Measurements from ENCODE around the gene TRIM58.

The TRIM58 gene

DNA sequence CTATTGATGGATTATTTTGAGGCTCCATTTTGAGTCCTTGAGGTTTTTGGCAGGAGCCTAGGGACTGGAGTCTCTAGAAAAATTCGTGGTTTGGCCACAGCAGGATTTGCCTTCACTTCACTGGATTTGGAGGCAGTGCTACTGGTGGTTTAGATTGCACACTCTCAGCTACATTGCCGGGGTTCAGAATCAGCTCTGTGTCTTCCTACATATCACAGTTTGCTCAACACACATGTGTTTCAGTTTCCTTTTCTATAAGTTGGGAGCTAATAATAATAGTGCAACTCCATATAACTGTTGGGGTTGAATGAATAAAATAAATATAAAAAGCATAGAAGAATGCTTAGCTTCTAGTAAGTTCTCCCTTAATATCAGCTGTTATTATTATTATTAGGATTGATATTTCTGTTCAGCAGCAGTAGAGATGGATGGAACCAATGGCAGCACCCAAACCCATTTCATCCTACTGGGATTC lies 38.2 kb downstream of the TRIM58 start, which contains the start of gene OR2W3:
TSS of gene OR2W3 (plus strand) at position 425 of the 475 bp plus-strand sequence. CDS start at position 425, 0 bp downstream.
- DNase-seq = no peak

DNA sequence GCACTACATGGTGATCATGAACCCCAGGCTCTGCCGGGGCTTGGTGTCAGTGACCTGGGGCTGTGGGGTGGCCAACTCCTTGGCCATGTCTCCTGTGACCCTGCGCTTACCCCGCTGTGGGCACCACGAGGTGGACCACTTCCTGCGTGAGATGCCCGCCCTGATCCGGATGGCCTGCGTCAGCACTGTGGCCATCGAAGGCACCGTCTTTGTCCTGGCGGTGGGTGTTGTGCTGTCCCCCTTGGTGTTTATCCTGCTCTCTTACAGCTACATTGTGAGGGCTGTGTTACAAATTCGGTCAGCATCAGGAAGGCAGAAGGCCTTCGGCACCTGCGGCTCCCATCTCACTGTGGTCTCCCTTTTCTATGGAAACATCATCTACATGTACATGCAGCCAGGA lies 39.0 kb downstream of the TRIM58 start:
- DNase-seq = no peak

DNA sequence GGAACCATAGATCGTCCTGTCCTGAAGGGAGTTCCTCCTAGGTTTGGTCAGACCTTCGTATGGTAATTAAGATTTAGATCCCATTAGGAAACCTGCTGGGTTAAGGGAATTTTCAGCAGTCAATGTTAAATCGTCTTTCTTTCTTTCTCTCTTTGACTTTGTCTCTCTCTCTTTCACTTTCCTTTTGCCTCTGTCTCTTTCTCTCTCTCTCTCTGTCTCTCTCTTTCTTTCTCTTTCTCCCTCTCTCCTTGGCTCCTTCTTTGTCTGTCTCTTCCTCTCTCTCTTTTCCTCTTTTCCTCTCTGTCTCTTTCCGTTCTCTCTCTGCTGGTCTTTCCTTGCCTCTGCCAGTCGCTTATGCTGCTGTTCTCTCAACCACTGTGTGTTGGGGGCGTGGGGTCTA lies 47.1 kb downstream of the TRIM58 start:
- DNase-seq = no peak

DNA sequence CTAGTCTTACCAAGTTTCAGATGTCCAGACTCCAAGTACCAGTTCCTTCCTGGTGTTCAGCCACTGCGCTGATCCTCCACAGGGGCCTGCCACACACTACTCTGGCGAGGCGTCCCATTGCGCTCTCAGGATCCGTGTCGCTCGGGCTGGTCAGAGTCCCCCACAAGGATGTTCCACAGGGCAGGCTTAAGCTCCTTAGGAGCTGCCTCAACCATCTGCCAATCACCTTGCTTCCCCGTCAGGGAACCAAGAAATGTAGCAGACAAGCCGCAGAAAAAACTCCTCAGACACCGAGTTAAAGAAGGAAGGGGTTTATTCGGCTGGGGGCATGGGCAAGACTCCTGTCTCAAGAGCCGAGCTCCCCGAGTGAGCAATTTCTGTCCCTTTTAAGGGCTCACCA lies 48.2 kb downstream of the TRIM58 start:
- no peak for DNase-seq

DNA sequence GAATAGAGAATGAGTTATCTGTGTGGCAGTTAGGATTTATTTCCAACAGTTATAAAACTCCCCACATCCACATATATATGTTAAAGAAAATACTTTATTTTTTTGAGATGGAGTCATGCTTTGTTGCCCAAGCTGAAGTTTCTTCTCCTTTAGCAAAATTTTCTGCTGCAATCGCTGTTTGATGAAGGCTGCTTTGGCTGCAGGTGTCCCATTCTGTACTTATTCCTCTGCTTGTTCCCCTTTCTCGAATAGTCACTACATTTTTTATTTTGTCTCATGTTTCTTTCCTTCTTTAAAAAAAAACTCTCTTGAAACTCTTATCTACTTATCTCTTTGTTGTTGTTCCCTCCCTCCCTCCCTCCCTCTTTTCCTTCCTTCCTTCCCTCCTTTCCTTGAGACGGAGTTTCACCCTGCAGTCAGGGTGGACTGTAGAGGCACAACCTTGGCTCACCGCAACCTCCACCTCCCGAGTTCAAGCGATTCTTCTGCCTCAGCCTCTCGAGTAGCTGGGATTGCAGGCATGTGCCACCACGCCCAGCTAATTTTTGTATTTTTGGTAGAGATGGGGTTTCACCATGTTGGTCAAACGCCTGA lies 49.0 kb downstream of the TRIM58 start:
- DNase-seq = no peak

DNA sequence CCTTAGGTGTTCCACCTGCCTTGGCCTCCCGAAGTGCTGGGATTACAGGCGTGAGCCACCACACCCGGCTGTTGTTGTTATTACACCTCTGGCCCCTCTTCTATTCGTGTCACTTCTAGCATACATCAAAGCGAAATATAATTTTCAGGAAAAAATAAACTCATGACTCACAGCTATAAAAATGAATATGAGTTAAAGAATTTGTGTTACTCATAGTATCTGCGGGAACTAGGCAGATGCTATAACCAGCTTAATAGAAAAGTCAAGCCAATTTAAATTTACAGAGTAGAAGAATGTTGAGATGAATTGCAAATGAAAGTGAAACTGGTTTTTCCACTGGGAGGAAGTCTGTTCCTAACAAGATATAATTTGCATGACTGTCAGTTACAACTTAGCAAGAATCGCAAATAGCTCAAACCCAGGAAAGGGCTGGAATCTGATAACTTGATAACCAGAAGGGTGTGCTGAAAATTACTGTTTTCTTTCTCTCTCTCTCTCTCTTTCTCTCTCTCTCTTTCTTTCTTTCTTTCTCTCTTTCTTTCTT lies 49.6 kb downstream of the TRIM58 start:
- DNase-seq = no peak

DNA sequence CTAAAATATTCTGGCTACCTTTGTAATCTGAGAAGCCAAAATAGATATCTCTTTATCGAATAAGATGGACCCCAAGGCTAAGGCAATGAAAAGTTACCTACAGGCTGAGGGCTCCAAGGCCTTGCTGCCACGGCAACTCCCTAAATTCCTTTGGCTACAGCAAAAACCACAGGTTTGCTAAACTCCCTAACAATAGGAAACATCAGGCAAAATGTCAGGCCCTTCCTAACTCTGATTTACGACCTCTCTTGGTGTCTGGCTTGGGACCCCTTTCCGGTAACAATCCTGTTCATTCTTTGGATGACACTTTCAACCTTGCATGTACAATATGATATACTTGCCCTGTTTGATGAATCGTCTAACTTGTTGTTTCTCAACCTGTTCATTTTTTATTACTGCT lies 51.8 kb downstream of the TRIM58 start:
- DNase-seq = no peak

DNA sequence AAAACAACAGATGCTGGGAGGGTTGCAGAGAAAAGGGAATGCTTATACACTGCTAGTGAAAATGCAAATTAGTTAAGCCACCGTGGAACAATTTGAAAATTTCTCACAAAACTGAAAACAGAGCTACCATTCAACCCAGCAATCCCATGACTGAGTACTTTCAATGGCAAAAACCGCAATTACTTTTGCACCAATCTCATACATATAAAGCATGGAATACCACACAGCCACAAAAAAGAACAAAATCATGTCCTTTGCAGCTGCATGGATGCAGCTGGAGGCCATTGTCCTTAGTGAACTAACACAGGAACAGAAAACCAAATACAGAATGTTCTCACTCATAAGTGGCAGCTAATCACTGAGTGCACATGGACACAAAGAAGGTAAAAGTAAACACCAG lies 56.8 kb downstream of the TRIM58 start:
- DNase-seq = no peak

DNA sequence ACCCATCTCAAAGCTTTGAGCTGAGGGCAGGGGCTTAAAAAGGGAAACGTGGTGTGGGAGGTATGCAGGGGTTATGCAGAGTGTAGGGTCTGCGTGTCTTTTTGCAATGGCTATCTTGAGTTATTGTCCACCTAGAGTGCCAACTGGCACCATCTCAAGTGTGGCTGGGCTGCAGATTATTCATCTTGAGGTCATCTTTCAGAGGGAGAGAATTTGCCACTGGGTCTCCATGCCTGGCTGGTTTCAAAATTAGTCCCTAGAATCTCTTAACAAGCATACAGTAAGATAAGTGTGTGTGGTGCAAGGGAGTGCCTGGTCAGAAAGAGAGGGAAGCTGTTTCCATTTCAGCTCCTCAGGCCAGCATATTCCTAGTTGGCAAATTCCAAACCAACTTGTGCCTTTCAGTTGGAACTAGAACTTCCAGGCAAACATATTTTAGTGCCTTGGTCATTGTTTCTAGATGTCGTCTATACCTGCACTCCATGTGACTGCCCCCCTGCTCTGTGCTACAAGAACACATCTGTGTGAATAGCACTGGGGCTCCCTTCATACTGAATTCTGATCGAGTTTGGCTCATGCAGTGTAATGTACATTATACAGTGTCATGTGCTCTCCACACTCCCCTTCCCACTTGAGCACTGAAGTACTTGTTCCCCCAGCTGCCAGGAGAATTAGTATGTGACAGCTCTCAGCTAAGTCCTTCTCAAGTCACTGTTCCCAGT lies 58.1 kb downstream of the TRIM58 start:
- DNase-seq = no peak

DNA sequence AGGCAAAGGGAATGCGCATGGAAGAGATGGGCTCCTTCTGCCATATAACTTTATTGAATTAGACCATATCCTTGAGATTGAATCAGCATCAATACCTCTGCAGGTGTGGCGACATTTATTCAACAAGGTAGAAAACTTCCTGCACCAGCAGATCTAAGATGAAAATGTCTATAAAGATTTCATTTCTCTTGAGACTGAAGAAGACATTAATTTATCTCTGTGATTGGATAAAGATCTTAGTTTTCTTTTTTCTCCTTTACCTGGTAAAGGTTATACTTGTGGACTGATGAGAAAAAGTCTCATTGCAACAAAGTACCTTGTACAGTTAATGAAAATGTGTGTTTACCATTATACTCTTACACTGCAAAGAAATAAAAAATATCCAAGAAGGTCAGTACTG lies 63.0 kb downstream of the TRIM58 start, which contains the start of gene OR2T8:
TSS of gene OR2T8 (plus strand) at position 301 of the 400 bp plus-strand sequence. CDS start 766 bp downstream, outside the sequence.
- no peak for DNase-seq

DNA sequence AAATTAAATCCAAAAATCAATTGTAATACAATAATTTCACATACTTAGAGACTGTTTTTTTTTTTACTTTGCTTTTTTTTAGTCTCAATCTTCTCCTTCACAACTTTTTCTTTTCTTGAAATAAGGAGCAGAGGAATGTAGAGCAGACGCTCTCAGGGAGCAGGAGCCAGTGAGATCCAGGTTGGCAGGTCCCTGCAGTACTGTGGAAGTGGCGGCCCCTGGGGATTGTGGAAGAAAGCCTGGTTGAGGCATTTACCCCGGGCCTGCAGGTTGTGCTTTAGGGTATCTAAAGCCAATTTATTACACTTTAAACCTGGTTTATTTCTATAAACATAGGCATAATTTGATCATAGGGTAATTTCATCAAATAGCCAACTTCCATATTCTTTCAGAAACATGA lies 67.0 kb downstream of the TRIM58 start:
- no peak for DNase-seq

DNA sequence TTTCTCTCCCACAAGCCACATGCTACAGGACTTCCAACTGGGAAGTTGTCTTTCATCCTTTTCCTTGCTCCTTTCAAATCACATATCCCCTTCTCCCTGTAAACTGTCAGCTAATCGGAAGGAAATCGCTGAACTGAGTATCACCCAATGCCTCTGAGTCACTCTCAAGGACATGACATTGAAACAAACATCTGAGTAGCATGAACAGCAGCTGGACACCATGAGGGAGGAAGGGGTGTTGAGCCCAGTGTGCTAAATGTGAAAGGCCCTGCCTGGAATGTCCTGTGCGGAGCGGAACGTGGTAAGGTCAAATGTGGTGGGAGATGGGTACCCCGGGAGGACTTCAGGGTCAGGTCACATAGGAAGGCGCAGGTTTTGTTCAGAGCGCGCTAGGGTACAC lies 67.9 kb downstream of the TRIM58 start, which contains the start of gene OR2AJ1:
TSS of gene OR2AJ1 (plus strand) at position 22 of the 400 bp plus-strand sequence. CDS start 8,880 bp downstream, outside the sequence.
- no peak for DNase-seq
